GM18520 (cell line): ENCODE measurements around the gene MKRN3.

Experiments used
- ATAC-seq: cut with Tn5 transposase; IDR thresholded peaks from one replicate; pipeline ENCODE4 v1.9.1; 2021; ENCODE audit not compliant: unreplicated experiment

MKRN3 gene

GRCh38 chr15:23565395-23566070 is at the start of gene MKRN3:
MKRN3 (plus strand) TSS chr15:23565674; CDS start chr15:23565783, 109 bp downstream.
- no peak for ATAC-seq

GRCh38 chr15:23516866-23517265 is 48.6 kb upstream of the MKRN3 start:
- no peak for ATAC-seq

- ATAC-seq, result no peak
Measured at GRCh38 chr15:23518104-23518503, 47.4 kb upstream of the MKRN3 start.

- no peak for ATAC-seq
Measured at GRCh38 chr15:23524816-23525215, 40.7 kb upstream of the MKRN3 start.

- ATAC-seq, result no peak
Measured at GRCh38 chr15:23529891-23530290, 35.6 kb upstream of the MKRN3 start.

- no peak for ATAC-seq
Measured at GRCh38 chr15:23532024-23532423, 33.5 kb upstream of the MKRN3 start.

GRCh38 chr15:23536659-23537058 is 28.8 kb upstream of the MKRN3 start:
- no peak for ATAC-seq

GRCh38 chr15:23538648-23539047 is 26.8 kb upstream of the MKRN3 start:
- ATAC-seq, result no peak

GRCh38 chr15:23539892-23540291 is 25.6 kb upstream of the MKRN3 start:
- no peak for ATAC-seq

GRCh38 chr15:23546158-23546557 is 19.3 kb upstream of the MKRN3 start:
- no peak for ATAC-seq

GRCh38 chr15:23548071-23548470 is 17.4 kb upstream of the MKRN3 start:
- ATAC-seq, result no peak

- no peak for ATAC-seq
Measured at GRCh38 chr15:23561914-23562313, 3.6 kb upstream of the MKRN3 start.

GRCh38 chr15:23564821-23565394 is 566 bp upstream of the MKRN3 start:
- no peak for ATAC-seq

GRCh38 chr15:23566071-23566554 is 639 bp downstream of the MKRN3 start:
- ATAC-seq, result no peak

- no peak for ATAC-seq
Measured at GRCh38 chr15:23566651-23567050, 1.2 kb downstream of the MKRN3 start.

GRCh38 chr15:23567921-23568320 is 2.4 kb downstream of the MKRN3 start:
- ATAC-seq, result no peak

- ATAC-seq, result no peak
Measured at GRCh38 chr15:23569151-23569925, 3.9 kb downstream of the MKRN3 start.

- ATAC-seq, result no peak
Measured at GRCh38 chr15:23570486-23570885, 5.0 kb downstream of the MKRN3 start.

- ATAC-seq, result no peak
Measured at GRCh38 chr15:23572844-23573243, 7.4 kb downstream of the MKRN3 start.

GRCh38 chr15:23574742-23575141 is 9.3 kb downstream of the MKRN3 start:
- no peak for ATAC-seq

GRCh38 chr15:23576061-23576460 is 10.6 kb downstream of the MKRN3 start:
- no peak for ATAC-seq
